ENCODE data around the gene NOL9. TPM values are rescaled to one million over a fixed set of nuclear protein-coding genes. Genes with fewer than 3 reads are reported as not detected.

Gene NOL9
- total RNA-seq, 2 experiments from 2014 or later: 52.3 to 54.1 TPM

GRCh38 chr1:6505367-6506209 is 48.7 kb downstream of the NOL9 start:
- DNase-seq (no peak), ATAC-seq (ENCODE audit: poor library complexity) (no peak)
- Histone ChIP-seq H3K4me3 (ENCODE audit: low read length) (no peak overlapping the region), H3K36me3 (ENCODE audit: insufficient read depth, low read length) (no peaks in the 10 kb centered on the region), H3K27ac (ENCODE audit: low read depth in 1 of 2, low read length in 2 of 2) (no peak overlapping the region), H3K27me3 (ENCODE audit: control insufficient read depth in 1 of 2, insufficient read depth in 2 of 2, low read length in 2 of 2) (peaks cover 2 to 6% of the 10 kb centered on the region in 2 experiments), H3K4me1 (ENCODE audit: insufficient read depth, low read length) (no peaks in the 10 kb centered on the region), H3K9me3 (ENCODE audit: control insufficient read depth in 1 of 2, insufficient read depth in 1 of 2, low read length in 2 of 2) (peaks cover 0 to 7% of the 10 kb centered on the region in 2 experiments)
- intact Hi-C loops (cut with DNase I, micrococcal nuclease): no loop called here
- no peaks in the 10 kb centered on the region for H3K4me1 Mint-ChIP-seq (ENCODE audit: low read depth)
- H3K36me3 Mint-ChIP-seq (ENCODE audit: low read depth): no peaks in the 10 kb centered on the region
- no peak overlapping the region for H3K4me3 Mint-ChIP-seq
- CTCF ChIA-PET: interaction anchor here (1.2 kb wide), 1 partner anchor 18 kb away, joined by 3 read pairs; no protein-coding TSS in a partner anchor
- peaks cover 10% of the 10 kb centered on the region for H3K27me3 Mint-ChIP-seq
- POLR2A ChIA-PET: no interaction called here
- H3K27ac Mint-ChIP-seq: no peak overlapping the region
- H3K9me3 Mint-ChIP-seq: no peaks in the 10 kb centered on the region
- TF ChIP-seq, protein P1, sequence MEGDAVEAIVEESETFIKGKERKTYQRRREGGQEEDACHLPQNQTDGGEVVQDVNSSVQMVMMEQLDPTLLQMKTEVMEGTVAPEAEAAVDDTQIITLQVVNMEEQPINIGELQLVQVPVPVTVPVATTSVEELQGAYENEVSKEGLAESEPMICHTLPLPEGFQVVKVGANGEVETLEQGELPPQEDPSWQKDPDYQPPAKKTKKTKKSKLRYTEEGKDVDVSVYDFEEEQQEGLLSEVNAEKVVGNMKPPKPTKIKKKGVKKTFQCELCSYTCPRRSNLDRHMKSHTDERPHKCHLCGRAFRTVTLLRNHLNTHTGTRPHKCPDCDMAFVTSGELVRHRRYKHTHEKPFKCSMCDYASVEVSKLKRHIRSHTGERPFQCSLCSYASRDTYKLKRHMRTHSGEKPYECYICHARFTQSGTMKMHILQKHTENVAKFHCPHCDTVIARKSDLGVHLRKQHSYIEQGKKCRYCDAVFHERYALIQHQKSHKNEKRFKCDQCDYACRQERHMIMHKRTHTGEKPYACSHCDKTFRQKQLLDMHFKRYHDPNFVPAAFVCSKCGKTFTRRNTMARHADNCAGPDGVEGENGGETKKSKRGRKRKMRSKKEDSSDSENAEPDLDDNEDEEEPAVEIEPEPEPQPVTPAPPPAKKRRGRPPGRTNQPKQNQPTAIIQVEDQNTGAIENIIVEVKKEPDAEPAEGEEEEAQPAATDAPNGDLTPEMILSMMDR (IDR thresholded peaks at IDR 0.05): no peak

DNA sequence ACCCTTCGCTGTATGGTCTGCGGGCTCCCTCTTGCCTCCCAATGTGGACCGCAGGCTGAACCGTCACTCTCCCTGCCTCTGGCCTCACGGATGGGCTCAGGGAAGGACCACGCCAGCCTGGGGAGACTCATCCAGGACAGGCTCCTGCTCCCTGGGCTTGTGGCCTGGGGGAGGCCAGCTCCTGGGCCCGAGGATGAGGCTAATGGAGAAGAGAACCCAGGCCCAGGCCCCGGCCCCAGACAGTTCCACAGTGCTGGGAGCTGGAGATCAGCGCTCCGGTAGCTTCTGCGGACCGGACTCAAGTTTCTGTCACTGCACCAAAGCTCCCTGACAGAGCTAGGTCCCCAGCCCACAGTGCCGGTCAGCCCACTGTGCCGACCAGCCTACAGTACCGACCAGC is 49.4 kb downstream of the NOL9 start:
- no peaks in the 10 kb centered on the region for H3K4me1 Mint-ChIP-seq (ENCODE audit: low read depth)
- TF ChIP-seq, protein P1 (IDR thresholded peaks at IDR 0.05): no peak
- ATAC-seq (ENCODE audit: poor library complexity): no peak

GRCh38 chr1:6503884-6504602 is 50.3 kb downstream of the NOL9 start:
- Histone ChIP-seq H3K36me3 (ENCODE audit: insufficient read depth, low read length) (no peaks in the 10 kb centered on the region), H3K4me1 (ENCODE audit: insufficient read depth, low read length) (no peaks in the 10 kb centered on the region), H3K27me3 (ENCODE audit: control insufficient read depth in 1 of 2, insufficient read depth in 2 of 2, low read length in 2 of 2) (peaks cover 0 to 6% of the 10 kb centered on the region in 2 experiments), H3K4me3 (ENCODE audit: low read length) (no peak overlapping the region), H3K9me3 (ENCODE audit: control insufficient read depth in 1 of 2, insufficient read depth in 1 of 2, low read length in 2 of 2) (peaks cover 0 to 3% of the 10 kb centered on the region in 2 experiments), H3K27ac (ENCODE audit: low read depth in 1 of 2, low read length in 2 of 2) (no peak overlapping the region)
- H3K36me3 Mint-ChIP-seq (ENCODE audit: low read depth): no peaks in the 10 kb centered on the region
- no peaks in the 10 kb centered on the region for H3K9me3 Mint-ChIP-seq
- H3K27ac Mint-ChIP-seq: no peak overlapping the region
- intact Hi-C loops (cut with DNase I, micrococcal nuclease): no loop called here
- no peak for DNase-seq
- ATAC-seq (ENCODE audit: poor library complexity): no peak
- POLR2A ChIA-PET: no interaction called here
- TF ChIP-seq, protein P1 (IDR thresholded peaks at IDR 0.05): no peak
- CTCF ChIA-PET: no interaction called here
- no peaks in the 10 kb centered on the region for H3K4me1 Mint-ChIP-seq (ENCODE audit: low read depth)
- H3K27me3 Mint-ChIP-seq: peaks cover 10% of the 10 kb centered on the region
- no peak overlapping the region for H3K4me3 Mint-ChIP-seq

More for the DNA sequence above, 49.4 kb downstream of the NOL9 start:
- H3K27ac Mint-ChIP-seq: no peak overlapping the region
- peaks cover 10% of the 10 kb centered on the region for H3K27me3 Mint-ChIP-seq
- H3K4me1 ChIP-seq (ENCODE audit: insufficient read depth, low read length): no peaks in the 10 kb centered on the region
- no peaks in the 10 kb centered on the region for H3K36me3 ChIP-seq (ENCODE audit: insufficient read depth, low read length)
- no peak overlapping the region for H3K4me3 ChIP-seq (ENCODE audit: low read length)
- ChIA-PET POLR2A (no interaction called here), CTCF (no interaction called here)
- H3K27ac ChIP-seq (ENCODE audit: low read depth in 1 of 2, low read length in 2 of 2): no peak overlapping the region
- DNase-seq: no peak
- H3K36me3 Mint-ChIP-seq (ENCODE audit: low read depth): no peaks in the 10 kb centered on the region
- peaks cover 2 to 6% of the 10 kb centered on the region in 2 experiments for H3K27me3 ChIP-seq (ENCODE audit: control insufficient read depth in 1 of 2, insufficient read depth in 2 of 2, low read length in 2 of 2)
- H3K9me3 Mint-ChIP-seq: no peaks in the 10 kb centered on the region
- no peak overlapping the region for H3K4me3 Mint-ChIP-seq
- peaks cover 0 to 7% of the 10 kb centered on the region in 2 experiments for H3K9me3 ChIP-seq (ENCODE audit: control insufficient read depth in 1 of 2, insufficient read depth in 1 of 2, low read length in 2 of 2)
- intact Hi-C loops (cut with DNase I, micrococcal nuclease): no loop called here
